Measurements from ENCODE around the gene EMD. TPM values are rescaled to one million over a fixed set of nuclear protein-coding genes. Genes with fewer than 3 reads are reported as not detected.
A peak's percentile ranks its signal among the peaks of the same experiment; 100 is the strongest.

EMD gene
- total and polyA plus RNA-seq, 2 of the 13 experiments (the other 11 are each of a cell fraction or from before 2014, with no cell fraction given) = 14.5 to 14.9 TPM

DNA sequence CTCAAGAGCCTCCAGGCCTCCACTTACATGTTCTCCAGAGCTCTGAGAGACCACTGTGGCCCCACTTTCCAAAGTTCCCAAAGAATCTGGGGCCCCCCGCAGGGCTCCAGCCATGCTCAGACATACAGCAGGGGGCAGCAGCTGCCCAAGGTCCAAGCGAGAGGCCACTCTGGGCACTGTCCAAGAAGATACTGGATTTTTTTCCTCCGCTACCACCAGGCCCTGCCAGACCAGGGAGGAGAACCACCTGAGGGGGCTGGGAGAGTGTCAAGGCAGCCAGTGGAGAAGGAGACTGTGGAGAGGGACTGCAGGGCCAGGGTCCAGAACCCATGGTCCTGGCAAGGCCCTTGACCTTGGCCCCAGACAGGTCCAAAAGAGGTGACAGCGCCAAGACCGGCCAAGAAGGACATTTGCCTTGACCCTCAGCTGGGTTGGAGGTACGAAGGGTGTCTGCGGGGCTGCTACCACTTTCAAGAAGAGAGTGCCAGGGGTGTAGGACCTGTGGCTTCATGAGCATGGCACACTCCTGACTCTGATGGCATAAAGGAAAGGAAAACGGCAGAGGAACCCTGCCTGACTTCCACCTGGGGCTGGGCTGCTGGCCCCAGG lies 5.3 kb downstream of the EMD start (continued):
- TF ChIP-seq, protein P1, sequence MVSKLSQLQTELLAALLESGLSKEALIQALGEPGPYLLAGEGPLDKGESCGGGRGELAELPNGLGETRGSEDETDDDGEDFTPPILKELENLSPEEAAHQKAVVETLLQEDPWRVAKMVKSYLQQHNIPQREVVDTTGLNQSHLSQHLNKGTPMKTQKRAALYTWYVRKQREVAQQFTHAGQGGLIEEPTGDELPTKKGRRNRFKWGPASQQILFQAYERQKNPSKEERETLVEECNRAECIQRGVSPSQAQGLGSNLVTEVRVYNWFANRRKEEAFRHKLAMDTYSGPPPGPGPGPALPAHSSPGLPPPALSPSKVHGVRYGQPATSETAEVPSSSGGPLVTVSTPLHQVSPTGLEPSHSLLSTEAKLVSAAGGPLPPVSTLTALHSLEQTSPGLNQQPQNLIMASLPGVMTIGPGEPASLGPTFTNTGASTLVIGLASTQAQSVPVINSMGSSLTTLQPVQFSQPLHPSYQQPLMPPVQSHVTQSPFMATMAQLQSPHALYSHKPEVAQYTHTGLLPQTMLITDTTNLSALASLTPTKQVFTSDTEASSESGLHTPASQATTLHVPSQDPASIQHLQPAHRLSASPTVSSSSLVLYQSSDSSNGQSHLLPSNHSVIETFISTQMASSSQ (IDR thresholded peaks at IDR 0.05; ENCODE audit: low read depth) = no peak
- TF ChIP-seq, protein P1 (CRISPR knock-in tag; IDR thresholded peaks at IDR 0.05; ENCODE audit: borderline replicate concordance) = no peak
- TF ChIP-seq SCMH1 (CRISPR knock-in tag; IDR thresholded peaks at IDR 0.05; ENCODE audit: borderline replicate concordance) (no peak), TMF1 (CRISPR knock-in tag; IDR thresholded peaks at IDR 0.05; ENCODE audit: low read depth) (no peak), SOX5 (CRISPR knock-in tag; IDR thresholded peaks at IDR 0.05; ENCODE audit: borderline replicate concordance) (no peak), ZMYM2 (CRISPR knock-in tag; IDR thresholded peaks at IDR 0.05) (no peak), LCORL (IDR thresholded peaks at IDR 0.05) (no peak), LCORL (CRISPR knock-in tag; IDR thresholded peaks at IDR 0.05) (no peak), TARDBP (CRISPR knock-in tag; IDR thresholded peaks at IDR 0.05) (no peak), ZNF33B (CRISPR knock-in tag; IDR thresholded peaks at IDR 0.05) (no peak), NFRKB (IDR thresholded peaks at IDR 0.05) (no peak)
- TF ChIP-seq, protein P2, sequence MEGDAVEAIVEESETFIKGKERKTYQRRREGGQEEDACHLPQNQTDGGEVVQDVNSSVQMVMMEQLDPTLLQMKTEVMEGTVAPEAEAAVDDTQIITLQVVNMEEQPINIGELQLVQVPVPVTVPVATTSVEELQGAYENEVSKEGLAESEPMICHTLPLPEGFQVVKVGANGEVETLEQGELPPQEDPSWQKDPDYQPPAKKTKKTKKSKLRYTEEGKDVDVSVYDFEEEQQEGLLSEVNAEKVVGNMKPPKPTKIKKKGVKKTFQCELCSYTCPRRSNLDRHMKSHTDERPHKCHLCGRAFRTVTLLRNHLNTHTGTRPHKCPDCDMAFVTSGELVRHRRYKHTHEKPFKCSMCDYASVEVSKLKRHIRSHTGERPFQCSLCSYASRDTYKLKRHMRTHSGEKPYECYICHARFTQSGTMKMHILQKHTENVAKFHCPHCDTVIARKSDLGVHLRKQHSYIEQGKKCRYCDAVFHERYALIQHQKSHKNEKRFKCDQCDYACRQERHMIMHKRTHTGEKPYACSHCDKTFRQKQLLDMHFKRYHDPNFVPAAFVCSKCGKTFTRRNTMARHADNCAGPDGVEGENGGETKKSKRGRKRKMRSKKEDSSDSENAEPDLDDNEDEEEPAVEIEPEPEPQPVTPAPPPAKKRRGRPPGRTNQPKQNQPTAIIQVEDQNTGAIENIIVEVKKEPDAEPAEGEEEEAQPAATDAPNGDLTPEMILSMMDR (CRISPR knock-in tag; IDR thresholded peaks at IDR 0.05) = peak; percentile 62
- TF ChIP-seq, protein P3, sequence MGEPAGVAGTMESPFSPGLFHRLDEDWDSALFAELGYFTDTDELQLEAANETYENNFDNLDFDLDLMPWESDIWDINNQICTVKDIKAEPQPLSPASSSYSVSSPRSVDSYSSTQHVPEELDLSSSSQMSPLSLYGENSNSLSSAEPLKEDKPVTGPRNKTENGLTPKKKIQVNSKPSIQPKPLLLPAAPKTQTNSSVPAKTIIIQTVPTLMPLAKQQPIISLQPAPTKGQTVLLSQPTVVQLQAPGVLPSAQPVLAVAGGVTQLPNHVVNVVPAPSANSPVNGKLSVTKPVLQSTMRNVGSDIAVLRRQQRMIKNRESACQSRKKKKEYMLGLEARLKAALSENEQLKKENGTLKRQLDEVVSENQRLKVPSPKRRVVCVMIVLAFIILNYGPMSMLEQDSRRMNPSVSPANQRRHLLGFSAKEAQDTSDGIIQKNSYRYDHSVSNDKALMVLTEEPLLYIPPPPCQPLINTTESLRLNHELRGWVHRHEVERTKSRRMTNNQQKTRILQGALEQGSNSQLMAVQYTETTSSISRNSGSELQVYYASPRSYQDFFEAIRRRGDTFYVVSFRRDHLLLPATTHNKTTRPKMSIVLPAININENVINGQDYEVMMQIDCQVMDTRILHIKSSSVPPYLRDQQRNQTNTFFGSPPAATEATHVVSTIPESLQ (CRISPR knock-in tag; conservative IDR thresholded peaks at IDR 0.05) = no peak
- TF ChIP-seq, protein P4, sequence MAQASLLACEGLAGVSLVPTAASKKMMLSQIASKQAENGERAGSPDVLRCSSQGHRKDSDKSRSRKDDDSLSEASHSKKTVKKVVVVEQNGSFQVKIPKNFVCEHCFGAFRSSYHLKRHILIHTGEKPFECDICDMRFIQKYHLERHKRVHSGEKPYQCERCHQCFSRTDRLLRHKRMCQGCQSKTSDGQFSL (CRISPR knock-in tag; IDR thresholded peaks at IDR 0.05) = no peak
- TF ChIP-seq, protein P5, sequence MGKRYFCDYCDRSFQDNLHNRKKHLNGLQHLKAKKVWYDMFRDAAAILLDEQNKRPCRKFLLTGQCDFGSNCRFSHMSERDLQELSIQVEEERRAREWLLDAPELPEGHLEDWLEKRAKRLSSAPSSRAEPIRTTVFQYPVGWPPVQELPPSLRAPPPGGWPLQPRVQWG (CRISPR knock-in tag; IDR thresholded peaks at IDR 0.05; ENCODE audit: borderline replicate concordance, low read depth) = no peak
- TF ChIP-seq, protein P6, sequence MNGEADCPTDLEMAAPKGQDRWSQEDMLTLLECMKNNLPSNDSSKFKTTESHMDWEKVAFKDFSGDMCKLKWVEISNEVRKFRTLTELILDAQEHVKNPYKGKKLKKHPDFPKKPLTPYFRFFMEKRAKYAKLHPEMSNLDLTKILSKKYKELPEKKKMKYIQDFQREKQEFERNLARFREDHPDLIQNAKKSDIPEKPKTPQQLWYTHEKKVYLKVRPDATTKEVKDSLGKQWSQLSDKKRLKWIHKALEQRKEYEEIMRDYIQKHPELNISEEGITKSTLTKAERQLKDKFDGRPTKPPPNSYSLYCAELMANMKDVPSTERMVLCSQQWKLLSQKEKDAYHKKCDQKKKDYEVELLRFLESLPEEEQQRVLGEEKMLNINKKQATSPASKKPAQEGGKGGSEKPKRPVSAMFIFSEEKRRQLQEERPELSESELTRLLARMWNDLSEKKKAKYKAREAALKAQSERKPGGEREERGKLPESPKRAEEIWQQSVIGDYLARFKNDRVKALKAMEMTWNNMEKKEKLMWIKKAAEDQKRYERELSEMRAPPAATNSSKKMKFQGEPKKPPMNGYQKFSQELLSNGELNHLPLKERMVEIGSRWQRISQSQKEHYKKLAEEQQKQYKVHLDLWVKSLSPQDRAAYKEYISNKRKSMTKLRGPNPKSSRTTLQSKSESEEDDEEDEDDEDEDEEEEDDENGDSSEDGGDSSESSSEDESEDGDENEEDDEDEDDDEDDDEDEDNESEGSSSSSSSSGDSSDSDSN (CRISPR knock-in tag; IDR thresholded peaks at IDR 0.05) = 0 out of 2 replicates have a peak, but pooled peaks have one; percentile 27
